GM12878 (cell line): ENCODE data around the gene POLD4. TPM values are rescaled to one million over a fixed set of nuclear protein-coding genes. Genes with fewer than 3 reads are reported as not detected.

ENCODE experiments used
- ASH2L ChIP-seq: fragments of 300-600, 200-600 bp; sonication (generic); IDR thresholded peaks from 2 replicates; pipeline ENCODE4 v1.6.1; 2017; ENCODE audit warnings: low read depth, mild to moderate bottlenecking, borderline replicate concordance
- BHLHE40 ChIP-seq, 2 experiments: fragments of 450-650 bp in 1 of 2; IDR thresholded peaks; 2 replicates each; pipeline ENCODE4 v1.6.1; 2011 to 2017; ENCODE audit warnings: low read depth in 2 of 2, borderline replicate concordance in 1 of 2, improper control_type of control experiment in 1 of 2, low read length in 1 of 2, mild to moderate bottlenecking in 1 of 2
- CREB1 ChIP-seq: IDR thresholded peaks from 2 replicates; pipeline ENCODE4 v1.6.1; 2012; ENCODE audit warnings: low read depth, mild to moderate bottlenecking, inconsistent platforms
- DPF2 ChIP-seq: fragments of 450-650 bp; IDR thresholded peaks from 2 replicates; pipeline ENCODE4 v1.6.1; 2017; ENCODE audit warnings: mild to moderate bottlenecking
- FOXK2 ChIP-seq: fragments of 450-650 bp; IDR thresholded peaks from 2 replicates; pipeline ENCODE4 v1.6.1; 2017; ENCODE audit warnings: mild to moderate bottlenecking, moderate library complexity
- IRF4 ChIP-seq: IDR thresholded peaks from 2 replicates; pipeline ENCODE4 v1.6.1; 2011; ENCODE audit warnings: low read depth, low read length
- MXI1 ChIP-seq: fragments of 150-350 bp; IDR thresholded peaks from 2 replicates; pipeline ENCODE4 v1.6.1; 2011; ENCODE audit warnings: low read depth, mild to moderate bottlenecking, inconsistent platforms, low read length, improper control_type of control experiment
- NBN ChIP-seq: fragments of 450-650 bp; IDR thresholded peaks from 2 replicates; pipeline ENCODE4 v1.6.1; 2016
- NFXL1 ChIP-seq: fragments of 450-650 bp; IDR thresholded peaks from 2 replicates; pipeline ENCODE4 v1.6.1; 2017; ENCODE audit warnings: antibody characterized with exemption, mild to moderate bottlenecking, borderline replicate concordance
- NFYB ChIP-seq: IDR thresholded peaks from 2 replicates; pipeline ENCODE4 v1.6.1; 2011; ENCODE audit warnings: low read depth, mild to moderate bottlenecking, low read length, improper control_type of control experiment, moderate library complexity; ENCODE audit not compliant: insufficient read depth
- PAX8 ChIP-seq: fragments of 450-650 bp; IDR thresholded peaks from 2 replicates; pipeline ENCODE4 v1.6.1; 2017; ENCODE audit warnings: mild to moderate bottlenecking, moderate library complexity
- SIN3A ChIP-seq: IDR thresholded peaks from 2 replicates; pipeline ENCODE4 v1.6.1; 2012; ENCODE audit warnings: low read depth, low read length, improper control_type of control experiment
- SP1 ChIP-seq: IDR thresholded peaks from one replicate; pipeline ENCODE4 v1.6.1; 2011; ENCODE audit warnings: low read depth, low read length
- SPI1 ChIP-seq: IDR thresholded peaks from 2 replicates; pipeline ENCODE4 v1.6.1; 2011; ENCODE audit warnings: low read depth, mild to moderate bottlenecking, low read length, moderate library complexity, borderline replicate concordance; ENCODE audit not compliant: insufficient read depth
- SRF ChIP-seq, 2 experiments: IDR thresholded peaks; 2 replicates each; pipeline ENCODE4 v1.6.1; 2011; ENCODE audit warnings: low read depth in 2 of 2, low read length in 2 of 2, mild to moderate bottlenecking in 1 of 2, moderate library complexity in 1 of 2
- WRNIP1 ChIP-seq: IDR thresholded peaks from 2 replicates; pipeline ENCODE4 v1.6.1; 2011; ENCODE audit warnings: low read depth, low read length, improper control_type of control experiment, borderline replicate concordance
- ZNF217 ChIP-seq: fragments of 450-650 bp; IDR thresholded peaks from 2 replicates; pipeline ENCODE4 v1.6.1; 2017; ENCODE audit warnings: antibody characterized with exemption, mild to moderate bottlenecking
- ZSCAN29 ChIP-seq: fragments of 450-650 bp; IDR thresholded peaks from 2 replicates; pipeline ENCODE4 v1.6.1; 2017; ENCODE audit warnings: mild to moderate bottlenecking, moderate library complexity
- polyA plus RNA-seq, 11 experiments: library from polyadenylated mRNA; depleted of rRNA in 4 of 11; unstranded in 6 of 11; stranded (reverse) in 5 of 11; fragments of >200 nt; fragmentation: Nextera tagmentation in 4 of 11; fragmentation: Illumina TruSeq in 1 of 11; extraction: Ambion mirVana in 4 of 11; extraction: Trizol in 1 of 11; gene quantifications; 1 replicate in 1 of 11; 2 replicates in 10 of 11; pipeline versions ENCODE4 v1.2.1 to v1.2.3, GENCODE V29; 2011 to 2016; ENCODE audit warnings: inconsistent platforms in 2 of 11, missing spikeins in 2 of 11, low read depth in 1 of 11
- total RNA-seq, 4 experiments: library from RNA; depleted of rRNA in 3 of 4; stranded (reverse); fragments of >200 nt in 3 of 4; fragmentation: Illumina TruSeq in 1 of 4; extraction: Trizol in 1 of 4; gene quantifications; 2 replicates each; pipeline versions ENCODE4 v1.2.1 to v1.2.3, GENCODE V29; 2013 to 2021
- TF ChIP-seq, protein P1 (sequence below): fragments of 450-650 bp; IDR thresholded peaks from 2 replicates; pipeline ENCODE4 v1.6.1; 2016; ENCODE audit warnings: mild to moderate bottlenecking, moderate library complexity, borderline replicate concordance
- TF ChIP-seq, protein P2 (sequence below): fragments of 150-350 bp; IDR thresholded peaks from 2 replicates; pipeline ENCODE4 v1.6.1; 2014; ENCODE audit warnings: mild to moderate bottlenecking, low read depth, low read length
- TF ChIP-seq, protein P3 (sequence below): fragments of 450-650 bp; IDR thresholded peaks from 2 replicates; pipeline ENCODE4 v1.6.1; 2017; ENCODE audit warnings: antibody characterized with exemption, mild to moderate bottlenecking, moderate library complexity
- TF ChIP-seq, protein P4 (sequence below): IDR thresholded peaks from 2 replicates; pipeline ENCODE4 v1.6.1; 2012; ENCODE audit warnings: low read depth, low read length, improper control_type of control experiment

POLD4 gene
- total and polyA plus RNA-seq, 10 of the 15 experiments (the other 5 are each of a cell fraction or from before 2014, with no cell fraction given): 8.1 to 176 (median 88.1) TPM

DNA sequence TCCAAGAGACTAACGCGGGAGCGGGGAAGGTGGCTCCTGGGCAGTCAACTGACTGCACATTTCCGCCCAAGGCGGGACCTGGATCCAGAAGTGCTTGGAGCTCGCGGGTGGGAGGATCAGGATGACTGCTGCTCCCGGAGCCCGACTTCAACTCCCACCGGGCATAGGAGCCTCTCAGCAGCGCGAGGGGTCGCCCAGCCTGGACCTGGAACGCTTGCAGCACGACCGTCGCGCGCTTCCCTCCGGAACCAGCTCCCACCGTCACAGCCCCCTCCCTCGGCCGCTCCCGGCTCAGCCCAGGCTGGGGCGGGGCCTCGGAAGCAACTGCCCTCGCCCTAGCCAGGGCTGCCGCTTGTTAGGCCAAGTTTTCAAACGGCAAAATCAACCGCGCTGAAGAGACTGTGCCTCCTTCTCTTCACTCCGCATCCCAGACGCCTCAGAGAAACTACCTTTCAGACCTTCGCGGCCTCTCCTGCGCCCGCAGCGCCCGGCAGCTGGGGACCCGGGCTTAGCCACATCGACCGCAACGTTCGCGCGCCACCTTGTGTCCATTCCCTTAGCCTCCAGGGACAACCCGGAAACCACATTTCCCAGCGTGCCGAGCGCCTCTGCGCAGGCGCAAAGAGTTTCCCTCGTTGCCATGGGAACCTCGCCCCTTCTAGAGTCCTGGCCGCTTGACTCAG lies 36.0 kb downstream of the POLD4 start (continued):
- TF ChIP-seq, protein P1, sequence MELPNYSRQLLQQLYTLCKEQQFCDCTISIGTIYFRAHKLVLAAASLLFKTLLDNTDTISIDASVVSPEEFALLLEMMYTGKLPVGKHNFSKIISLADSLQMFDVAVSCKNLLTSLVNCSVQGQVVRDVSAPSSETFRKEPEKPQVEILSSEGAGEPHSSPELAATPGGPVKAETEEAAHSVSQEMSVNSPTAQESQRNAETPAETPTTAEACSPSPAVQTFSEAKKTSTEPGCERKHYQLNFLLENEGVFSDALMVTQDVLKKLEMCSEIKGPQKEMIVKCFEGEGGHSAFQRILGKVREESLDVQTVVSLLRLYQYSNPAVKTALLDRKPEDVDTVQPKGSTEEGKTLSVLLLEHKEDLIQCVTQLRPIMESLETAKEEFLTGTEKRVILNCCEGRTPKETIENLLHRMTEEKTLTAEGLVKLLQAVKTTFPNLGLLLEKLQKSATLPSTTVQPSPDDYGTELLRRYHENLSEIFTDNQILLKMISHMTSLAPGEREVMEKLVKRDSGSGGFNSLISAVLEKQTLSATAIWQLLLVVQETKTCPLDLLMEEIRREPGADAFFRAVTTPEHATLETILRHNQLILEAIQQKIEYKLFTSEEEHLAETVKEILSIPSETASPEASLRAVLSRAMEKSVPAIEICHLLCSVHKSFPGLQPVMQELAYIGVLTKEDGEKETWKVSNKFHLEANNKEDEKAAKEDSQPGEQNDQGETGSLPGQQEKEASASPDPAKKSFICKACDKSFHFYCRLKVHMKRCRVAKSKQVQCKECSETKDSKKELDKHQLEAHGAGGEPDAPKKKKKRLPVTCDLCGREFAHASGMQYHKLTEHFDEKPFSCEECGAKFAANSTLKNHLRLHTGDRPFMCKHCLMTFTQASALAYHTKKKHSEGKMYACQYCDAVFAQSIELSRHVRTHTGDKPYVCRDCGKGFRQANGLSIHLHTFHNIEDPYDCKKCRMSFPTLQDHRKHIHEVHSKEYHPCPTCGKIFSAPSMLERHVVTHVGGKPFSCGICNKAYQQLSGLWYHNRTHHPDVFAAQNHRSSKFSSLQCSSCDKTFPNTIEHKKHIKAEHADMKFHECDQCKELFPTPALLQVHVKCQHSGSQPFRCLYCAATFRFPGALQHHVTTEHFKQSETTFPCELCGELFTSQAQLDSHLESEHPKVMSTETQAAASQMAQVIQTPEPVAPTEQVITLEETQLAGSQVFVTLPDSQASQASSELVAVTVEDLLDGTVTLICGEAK: peak; percentile 72; the same call in 1 of the 2 replicates
- no peak for TF ChIP-seq PAX8
- TF ChIP-seq ZSCAN29: no peak
- TF ChIP-seq NBN: peak; percentile 93
- TF ChIP-seq WRNIP1: 0 out of 2 replicates have a peak, but pooled peaks have one; percentile 18
- peak; percentile 73; the same call in 1 of the 2 replicates for TF ChIP-seq ASH2L
- TF ChIP-seq SRF (IDR thresholded peaks at IDR 0.05; ENCODE audit: low read depth in 2 of 2, low read length in 2 of 2): 0 out of 4 replicates have a peak, but pooled peaks of 1 of the 2 experiments have one; percentile 43
- TF ChIP-seq, protein P2, sequence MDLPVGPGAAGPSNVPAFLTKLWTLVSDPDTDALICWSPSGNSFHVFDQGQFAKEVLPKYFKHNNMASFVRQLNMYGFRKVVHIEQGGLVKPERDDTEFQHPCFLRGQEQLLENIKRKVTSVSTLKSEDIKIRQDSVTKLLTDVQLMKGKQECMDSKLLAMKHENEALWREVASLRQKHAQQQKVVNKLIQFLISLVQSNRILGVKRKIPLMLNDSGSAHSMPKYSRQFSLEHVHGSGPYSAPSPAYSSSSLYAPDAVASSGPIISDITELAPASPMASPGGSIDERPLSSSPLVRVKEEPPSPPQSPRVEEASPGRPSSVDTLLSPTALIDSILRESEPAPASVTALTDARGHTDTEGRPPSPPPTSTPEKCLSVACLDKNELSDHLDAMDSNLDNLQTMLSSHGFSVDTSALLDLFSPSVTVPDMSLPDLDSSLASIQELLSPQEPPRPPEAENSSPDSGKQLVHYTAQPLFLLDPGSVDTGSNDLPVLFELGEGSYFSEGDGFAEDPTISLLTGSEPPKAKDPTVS: no peak
- TF ChIP-seq, protein P3, sequence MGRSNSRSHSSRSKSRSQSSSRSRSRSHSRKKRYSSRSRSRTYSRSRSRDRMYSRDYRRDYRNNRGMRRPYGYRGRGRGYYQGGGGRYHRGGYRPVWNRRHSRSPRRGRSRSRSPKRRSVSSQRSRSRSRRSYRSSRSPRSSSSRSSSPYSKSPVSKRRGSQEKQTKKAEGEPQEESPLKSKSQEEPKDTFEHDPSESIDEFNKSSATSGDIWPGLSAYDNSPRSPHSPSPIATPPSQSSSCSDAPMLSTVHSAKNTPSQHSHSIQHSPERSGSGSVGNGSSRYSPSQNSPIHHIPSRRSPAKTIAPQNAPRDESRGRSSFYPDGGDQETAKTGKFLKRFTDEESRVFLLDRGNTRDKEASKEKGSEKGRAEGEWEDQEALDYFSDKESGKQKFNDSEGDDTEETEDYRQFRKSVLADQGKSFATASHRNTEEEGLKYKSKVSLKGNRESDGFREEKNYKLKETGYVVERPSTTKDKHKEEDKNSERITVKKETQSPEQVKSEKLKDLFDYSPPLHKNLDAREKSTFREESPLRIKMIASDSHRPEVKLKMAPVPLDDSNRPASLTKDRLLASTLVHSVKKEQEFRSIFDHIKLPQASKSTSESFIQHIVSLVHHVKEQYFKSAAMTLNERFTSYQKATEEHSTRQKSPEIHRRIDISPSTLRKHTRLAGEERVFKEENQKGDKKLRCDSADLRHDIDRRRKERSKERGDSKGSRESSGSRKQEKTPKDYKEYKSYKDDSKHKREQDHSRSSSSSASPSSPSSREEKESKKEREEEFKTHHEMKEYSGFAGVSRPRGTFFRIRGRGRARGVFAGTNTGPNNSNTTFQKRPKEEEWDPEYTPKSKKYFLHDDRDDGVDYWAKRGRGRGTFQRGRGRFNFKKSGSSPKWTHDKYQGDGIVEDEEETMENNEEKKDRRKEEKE: no peak
- TF ChIP-seq FOXK2: peak; percentile 29
- TF ChIP-seq, protein P4, sequence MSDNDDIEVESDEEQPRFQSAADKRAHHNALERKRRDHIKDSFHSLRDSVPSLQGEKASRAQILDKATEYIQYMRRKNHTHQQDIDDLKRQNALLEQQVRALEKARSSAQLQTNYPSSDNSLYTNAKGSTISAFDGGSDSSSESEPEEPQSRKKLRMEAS: 0 out of 2 replicates have a peak, but pooled peaks have one; percentile 47
- TF ChIP-seq BHLHE40 (IDR thresholded peaks at IDR 0.05; ENCODE audit: borderline replicate concordance in 1 of 2, low read depth in 2 of 2, low read length in 1 of 2): peak in 1 of 2 experiments; percentile 45; a peak in 1 of 4 replicates
- no peak for TF ChIP-seq NFYB
- TF ChIP-seq CREB1: peak; percentile 35; the same call in 1 of the 2 replicates
- TF ChIP-seq ZNF217: no peak
- 0 out of 2 replicates have a peak, but pooled peaks have one; percentile 65 for TF ChIP-seq DPF2
- no peak for TF ChIP-seq NFXL1
- TF ChIP-seq SP1: no peak
- peak; percentile 75 for TF ChIP-seq SIN3A
- TF ChIP-seq MXI1: peak; percentile 97
- no peak for TF ChIP-seq SPI1
- TF ChIP-seq IRF4: no peak
